Fibroblast of mammary gland (primary cell): ENCODE data around the gene SAE1.

Experiments used
- DNase-seq: peaks from one replicate; pipeline ENCODE4 v3.0.0-alpha.2; 2010; ENCODE audit warnings: low read depth
- H3K4me3 ChIP-seq: 2 replicates; pipeline ENCODE4 v1.5.1; 2011; ENCODE audit warnings: low read depth, mild to moderate bottlenecking, low read length, moderate library complexity; ENCODE audit not compliant: control insufficient read depth
- TF ChIP-seq, protein P1 (sequence below): conservative IDR thresholded peaks from 2 replicates; pipeline ENCODE4 v1.5.1; 2011; ENCODE audit warnings: low read depth, low read length, inconsistent platforms; ENCODE audit not compliant: control insufficient read depth, insufficient read depth

The SAE1 gene

DNA sequence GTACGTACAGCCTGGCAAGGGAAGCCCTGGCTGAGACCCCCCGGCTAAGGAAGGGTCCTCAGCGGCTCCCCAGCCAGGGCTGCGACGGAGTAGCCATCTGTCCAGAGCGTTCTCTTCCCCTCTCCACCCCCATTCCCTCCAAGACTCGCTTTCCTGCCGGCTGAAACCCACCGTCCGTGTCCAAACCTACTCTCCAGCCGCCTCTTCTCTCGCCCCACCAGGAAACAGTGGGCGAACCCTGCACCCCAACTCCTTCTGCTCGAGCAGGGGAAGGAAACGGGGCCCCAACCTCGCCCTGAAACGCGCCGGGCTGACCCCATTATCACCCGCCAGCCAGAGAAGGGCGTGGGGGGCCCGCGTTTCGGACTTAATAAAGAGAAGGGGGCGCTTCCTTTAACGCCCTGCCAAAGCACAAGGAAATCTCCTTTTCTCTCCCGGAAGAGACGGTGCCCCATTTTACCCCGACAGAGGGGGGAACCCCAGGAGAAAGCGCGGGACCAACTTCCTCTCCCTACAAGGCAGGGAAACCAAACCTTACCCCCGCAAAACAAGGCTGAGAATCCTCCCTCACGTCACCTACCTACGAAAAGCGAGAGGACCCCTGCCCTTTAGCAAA, 19.5 kb upstream of the SAE1 start:
- peak overlapping the region; percentile 83 for H3K4me3 ChIP-seq
- no peak for DNase-seq
- TF ChIP-seq, protein P1, sequence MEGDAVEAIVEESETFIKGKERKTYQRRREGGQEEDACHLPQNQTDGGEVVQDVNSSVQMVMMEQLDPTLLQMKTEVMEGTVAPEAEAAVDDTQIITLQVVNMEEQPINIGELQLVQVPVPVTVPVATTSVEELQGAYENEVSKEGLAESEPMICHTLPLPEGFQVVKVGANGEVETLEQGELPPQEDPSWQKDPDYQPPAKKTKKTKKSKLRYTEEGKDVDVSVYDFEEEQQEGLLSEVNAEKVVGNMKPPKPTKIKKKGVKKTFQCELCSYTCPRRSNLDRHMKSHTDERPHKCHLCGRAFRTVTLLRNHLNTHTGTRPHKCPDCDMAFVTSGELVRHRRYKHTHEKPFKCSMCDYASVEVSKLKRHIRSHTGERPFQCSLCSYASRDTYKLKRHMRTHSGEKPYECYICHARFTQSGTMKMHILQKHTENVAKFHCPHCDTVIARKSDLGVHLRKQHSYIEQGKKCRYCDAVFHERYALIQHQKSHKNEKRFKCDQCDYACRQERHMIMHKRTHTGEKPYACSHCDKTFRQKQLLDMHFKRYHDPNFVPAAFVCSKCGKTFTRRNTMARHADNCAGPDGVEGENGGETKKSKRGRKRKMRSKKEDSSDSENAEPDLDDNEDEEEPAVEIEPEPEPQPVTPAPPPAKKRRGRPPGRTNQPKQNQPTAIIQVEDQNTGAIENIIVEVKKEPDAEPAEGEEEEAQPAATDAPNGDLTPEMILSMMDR = no peak

DNA sequence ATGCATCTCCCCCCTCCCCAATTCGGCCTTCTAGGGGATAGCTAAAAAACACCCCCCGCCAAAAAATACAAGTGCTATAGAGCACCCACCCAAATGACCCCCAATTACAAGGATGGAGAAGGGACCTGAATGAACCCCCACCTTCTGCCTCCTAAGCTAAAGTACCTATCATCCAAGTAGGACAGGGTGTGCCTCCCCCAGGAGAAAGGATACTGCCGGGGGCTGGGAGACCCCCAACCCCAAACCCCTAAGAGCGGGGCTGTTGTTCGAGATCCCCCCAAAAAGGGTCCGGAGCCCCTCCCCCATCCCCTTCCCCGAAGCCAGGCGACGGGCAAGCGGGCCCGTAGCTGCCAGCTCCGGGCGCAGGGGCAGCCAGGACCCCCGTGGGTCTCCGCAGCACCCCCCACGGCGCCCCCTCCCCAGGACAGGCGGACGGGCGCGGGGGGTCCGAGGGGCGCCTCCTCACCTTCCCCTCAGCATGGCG, 18.9 kb upstream of the SAE1 start:
- no peak for DNase-seq
- peak overlapping the region; percentile 83 for H3K4me3 ChIP-seq
- TF ChIP-seq, protein P1 = no peak

DNA sequence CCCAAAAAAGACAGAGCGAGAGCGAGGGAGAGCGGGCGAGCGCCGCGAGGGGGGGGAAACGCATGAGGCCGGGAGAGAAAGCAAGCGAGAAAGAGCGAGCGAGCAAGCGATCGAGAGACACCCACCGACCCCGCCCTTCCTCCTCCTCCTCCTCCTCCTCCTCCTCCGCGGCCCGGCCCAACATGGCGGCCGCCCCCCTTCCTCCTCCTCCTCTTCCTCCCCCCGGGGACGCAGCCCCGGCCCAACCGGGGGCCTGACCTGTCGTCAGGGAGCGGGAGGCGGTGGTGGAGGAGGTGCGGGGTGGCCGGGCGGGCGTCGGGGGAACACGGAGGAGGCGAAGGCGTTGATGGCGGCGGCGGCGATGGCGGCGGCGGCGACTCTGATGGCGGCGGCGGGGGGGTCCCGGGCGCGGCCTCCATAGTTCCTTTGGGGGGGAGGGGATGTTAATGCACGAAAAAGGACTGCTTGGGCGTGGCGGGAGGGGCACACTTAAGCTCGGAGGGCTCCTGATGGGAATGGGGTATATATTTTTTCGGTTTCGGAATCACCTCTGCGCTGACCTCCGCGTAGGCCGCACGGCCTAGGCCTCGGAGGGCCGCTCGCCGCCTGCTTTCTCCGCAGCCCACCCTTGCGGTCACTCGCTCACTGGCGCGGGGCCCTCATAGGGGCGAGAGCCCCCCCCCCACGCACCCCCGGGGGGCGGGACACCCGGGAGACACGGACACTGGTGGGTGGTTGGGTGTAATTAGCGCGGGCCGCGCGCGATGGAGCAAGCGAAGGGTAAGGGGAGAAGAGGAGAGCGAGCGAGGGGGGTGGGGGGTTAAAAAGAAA, 18.3 kb upstream of the SAE1 start:
- TF ChIP-seq, protein P1 = no peak
- H3K4me3 ChIP-seq = peak overlapping the region; percentile 83
- DNase-seq = peak; percentile 86

DNA sequence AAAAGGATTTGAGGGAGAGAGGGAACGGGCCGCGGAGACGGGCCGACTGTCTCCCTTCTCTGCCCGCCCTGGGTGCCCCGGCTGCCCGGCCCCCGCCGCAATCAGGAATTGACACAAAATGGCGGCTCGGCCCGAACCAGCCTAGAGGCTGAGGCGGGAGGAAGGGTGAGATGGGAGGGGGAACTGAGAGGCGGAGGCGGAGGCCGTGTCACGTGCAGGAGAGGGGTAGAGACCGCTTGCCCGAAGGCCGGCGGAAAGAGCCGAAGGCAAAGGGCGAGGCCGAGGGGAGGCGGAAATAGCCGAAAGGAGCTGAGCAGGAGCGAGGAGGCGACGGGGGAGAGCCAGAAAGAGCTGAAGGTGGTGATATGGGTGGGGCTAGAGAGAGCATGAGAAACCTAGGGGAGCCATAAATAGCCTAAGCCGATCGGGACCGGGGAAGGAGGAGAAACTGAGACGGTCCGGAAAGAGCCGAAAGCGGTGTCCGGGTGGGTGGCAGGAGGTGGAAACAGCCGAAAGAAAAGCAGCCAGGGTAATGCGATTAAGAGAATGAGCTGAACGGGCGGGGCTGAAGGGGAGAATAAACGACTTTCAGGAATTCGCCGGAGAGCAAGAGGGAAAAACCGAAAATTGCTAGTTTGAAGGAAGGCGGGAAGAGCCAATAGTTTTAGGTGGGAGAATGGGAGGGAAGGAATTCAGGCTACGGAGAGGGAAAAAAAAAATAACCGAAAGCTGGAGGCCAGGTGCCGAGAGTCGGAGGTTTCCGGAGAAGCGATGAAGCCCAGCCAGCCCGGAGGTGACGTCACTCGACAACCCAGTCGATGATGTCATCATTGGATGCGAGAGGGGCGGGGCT, 17.4 kb upstream of the SAE1 start, which contains the start of gene ZC3H4:
ZC3H4 (minus strand) TSS at position 780 of the 853 bp plus-strand sequence. CDS start 1,192 bp downstream, outside the sequence.
- DNase-seq = peak; percentile 99
- TF ChIP-seq, protein P1 = no peak

DNA sequence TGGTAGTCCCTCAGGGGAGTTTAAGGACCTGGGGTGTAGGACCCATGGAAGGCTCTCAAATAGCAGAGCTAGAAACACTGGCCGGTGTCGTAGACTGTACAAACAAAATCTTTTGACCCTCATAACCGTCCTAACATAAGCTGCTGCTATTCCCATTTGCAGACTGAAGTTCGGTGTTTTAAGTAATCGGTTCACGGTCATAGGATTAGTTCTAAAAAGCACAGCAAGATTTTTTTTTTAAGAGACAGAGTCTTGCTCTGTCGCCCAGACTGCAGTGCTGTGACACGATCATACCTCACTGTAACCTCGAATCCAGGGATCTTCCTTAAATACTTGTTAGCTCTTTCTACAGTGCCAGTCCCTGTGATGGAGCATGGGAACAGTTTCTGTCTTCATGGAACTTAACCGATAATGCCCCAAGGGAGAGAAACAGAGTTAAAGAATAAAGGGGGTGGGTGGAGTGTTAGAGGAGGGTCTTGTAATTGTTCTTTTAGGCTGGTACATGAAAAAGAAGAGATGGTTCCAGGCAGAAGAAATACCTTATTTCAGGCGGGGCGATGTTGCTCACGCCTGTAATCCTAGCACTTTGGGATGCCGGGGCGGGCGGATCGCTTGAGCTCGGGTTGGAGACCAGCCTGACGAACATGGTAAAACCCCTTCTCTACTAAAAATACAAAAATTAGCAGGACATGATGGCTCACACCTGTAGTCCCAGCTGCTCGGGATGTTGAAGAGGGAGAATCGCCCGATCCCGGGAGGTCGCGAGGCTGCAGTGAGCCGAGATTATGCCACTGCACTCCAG, 16.6 kb upstream of the SAE1 start:
- DNase-seq = no peak
- TF ChIP-seq, protein P1 = no peak

More for the DNA sequence above, 17.4 kb upstream of the SAE1 start, which contains the start of gene ZC3H4:
- H3K4me3 ChIP-seq = peak within 1 kb of the TSS; percentile 83

DNA sequence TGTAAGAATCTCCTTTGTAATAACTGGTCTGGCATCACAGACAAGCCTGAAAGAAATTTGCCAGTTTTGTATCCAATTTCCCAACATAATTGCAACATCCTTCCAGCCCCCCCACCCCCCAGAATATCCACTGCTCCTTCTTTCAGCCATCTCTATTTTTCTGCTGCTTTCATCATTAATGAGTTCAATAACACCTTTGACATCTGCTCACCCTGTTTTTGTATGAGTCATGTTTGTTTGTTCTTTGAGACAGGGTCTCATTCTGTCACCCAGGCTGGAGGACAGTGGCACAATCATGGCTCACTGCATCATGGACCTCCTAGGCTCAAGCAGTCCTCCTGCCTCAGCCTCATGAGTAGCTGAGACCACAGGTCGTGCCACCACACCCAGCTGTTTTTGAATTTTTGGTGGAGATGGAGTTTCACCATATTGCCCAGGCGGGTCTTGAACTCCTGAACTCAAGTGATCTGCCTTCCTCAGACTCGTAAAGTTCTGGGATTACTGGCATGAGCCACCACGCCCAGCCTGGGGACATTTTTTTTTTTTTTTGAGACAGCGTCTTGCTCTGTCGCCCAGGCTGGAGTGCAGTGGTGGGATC, 10.1 kb upstream of the SAE1 start:
- no peak for DNase-seq
- TF ChIP-seq, protein P1 = no peak
- no peak overlapping the region for H3K4me3 ChIP-seq

More for the DNA sequence above, 16.6 kb upstream of the SAE1 start:
- H3K4me3 ChIP-seq = peak overlapping the region; percentile 83
